NCI-H446 (cell line): ENCODE measurements around the gene BRD2.
A peak's percentile ranks its signal among the peaks of the same experiment; 100 is the strongest.

Source experiments
- DNase-seq, 2 experiments: peaks; one replicate each; lab custom pipeline; 2025; lab: John Stamatoyannopoulos, UW

The BRD2 gene

DNA sequence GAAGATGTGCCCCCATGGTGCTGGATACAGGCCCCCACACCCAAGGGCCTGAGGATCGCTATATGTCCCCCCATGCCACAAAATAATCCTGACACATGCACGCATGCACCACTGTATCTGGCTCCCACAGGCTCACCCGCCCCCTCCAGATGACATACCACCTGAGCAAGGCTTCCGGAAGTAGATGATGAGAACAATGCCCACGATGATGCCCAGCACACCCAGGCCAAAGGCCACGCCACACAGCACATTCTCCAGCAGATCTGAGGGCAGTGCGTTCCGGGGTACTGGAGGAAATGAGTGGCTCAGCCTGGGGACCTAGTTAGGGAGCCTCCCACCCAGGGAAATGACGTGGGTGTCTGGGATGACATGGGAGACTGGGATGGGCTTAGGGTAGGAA lies 19.3 kb upstream of the BRD2 start:
- no peak for DNase-seq

DNA sequence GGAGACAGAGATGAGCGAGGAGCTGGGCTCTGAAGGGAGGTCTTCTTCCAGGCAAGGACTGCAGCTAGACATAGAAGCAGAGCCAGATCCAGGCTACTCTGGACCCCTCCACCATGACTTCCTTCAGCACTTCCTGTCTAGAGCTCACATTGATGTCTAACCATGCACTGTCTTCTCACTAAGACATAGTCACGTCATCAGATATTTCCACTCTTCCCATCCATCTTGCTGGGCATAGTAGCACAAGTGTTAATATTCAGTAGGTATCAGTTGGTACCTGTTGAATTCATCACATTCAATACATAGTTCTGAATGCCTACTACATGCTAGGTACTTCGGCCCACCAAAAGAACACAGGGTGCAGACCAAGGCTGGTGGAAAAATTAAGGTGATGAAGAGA lies 18.4 kb upstream of the BRD2 start:
- DNase-seq: no peak

DNA sequence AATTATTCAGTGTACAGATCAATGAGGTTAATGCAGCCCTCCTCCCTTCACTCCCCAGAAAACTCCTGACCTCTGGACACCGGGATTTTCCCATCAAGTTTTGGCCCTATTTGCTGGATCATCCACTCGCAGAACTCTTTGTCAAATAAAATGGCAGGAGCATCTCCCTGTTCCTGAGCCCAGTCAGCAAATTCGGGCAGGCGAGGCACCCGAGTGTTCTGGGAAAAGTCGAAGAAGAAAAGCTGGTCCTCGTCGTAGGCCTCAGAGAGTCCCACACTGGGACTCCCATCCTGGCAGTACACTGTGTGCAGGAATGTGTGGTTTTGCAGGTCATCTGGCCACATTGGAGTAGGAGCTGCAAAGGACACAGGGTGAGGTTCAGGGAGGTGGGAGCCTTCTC lies 17.9 kb upstream of the BRD2 start:
- no peak for DNase-seq

DNA sequence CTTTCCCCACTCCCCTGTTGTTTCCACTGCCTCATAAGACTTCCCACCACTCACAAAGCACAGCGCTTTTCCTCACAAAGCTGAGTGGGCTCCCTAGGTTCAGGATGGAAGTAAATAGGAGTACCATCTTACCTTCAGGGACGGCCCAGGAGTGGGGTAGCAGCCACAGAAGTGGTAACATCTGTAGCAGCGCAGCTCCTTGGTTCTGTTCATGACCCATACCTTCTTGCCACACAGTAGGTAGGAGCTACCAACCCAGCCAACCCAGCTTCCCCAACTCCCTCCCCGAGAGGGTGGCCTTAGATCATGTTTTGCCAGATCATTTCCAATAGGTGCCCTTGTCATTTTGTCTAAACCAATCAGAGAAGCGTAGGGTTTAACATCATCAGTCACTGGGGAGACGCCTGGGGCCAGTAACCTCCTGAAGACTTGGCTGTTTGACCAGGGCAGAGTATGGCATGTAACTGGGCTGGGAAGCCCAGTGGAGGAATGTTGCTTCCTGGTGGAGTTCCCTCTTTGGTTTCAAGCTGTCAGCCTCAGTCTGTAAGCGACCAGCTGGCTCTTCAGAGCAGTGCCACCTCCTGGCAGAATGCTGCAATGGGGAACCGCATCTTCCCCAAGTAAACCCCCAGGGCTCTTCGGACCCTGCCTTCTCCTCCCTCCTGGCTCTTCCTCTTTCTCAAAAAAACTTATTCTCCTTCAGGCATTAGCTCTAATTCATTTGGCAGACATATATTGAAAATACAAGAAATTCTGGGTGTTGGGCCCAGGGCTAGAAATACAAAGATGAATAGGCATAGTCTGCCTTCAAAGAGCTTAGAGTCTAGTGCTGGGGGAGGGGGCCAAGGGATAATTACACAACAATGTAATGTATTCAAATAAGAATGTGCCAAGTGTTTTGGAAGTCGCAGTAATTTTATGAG lies 15.3 kb upstream of the BRD2 start, which contains the start of gene HLA-DMA:
Gene HLA-DMA, minus strand, starts transcription at position 281 of the 923 bp plus-strand sequence. Its CDS starts 61 bp downstream, at position 220.
- peak; percentile 53 to 81 for DNase-seq

DNA sequence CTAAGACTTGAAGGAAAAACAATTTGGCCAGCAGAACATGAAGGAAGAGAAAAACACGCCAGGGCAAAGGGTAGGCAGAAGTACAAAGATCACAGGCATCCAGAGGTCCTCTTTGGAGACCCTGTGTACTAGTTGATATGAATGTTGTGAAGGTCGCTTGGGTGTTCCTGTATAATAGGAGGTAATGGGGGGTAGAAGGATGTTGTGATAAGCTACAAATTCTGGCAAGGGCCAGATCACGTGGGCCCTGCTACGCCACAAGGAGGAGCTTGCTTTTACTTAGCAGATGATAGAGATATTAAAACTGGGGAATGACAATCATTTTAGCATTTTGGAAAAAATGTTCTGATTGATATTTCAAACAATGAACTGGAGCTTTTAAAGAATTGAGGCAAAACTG lies 14.6 kb upstream of the BRD2 start:
- DNase-seq: no peak

DNA sequence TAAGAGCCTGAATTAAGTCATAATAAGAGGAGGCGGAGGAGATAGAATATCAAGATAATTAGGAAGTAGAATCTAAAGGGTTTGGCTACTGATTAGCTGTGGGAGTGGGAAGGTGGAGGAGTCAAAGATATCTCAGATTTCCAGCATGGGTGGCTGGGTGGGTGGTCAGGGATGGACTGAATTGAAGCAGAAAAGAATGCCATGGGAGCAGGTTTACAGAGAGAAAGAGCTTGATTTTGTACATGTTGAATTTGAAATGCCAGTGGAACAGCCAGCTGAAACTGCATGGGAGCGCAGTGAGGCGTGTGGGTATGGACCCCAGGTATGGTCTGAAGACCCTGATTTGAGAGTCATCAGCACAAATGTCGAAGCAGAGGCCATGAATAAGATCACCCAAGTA lies 14.1 kb upstream of the BRD2 start:
- DNase-seq: no peak

DNA sequence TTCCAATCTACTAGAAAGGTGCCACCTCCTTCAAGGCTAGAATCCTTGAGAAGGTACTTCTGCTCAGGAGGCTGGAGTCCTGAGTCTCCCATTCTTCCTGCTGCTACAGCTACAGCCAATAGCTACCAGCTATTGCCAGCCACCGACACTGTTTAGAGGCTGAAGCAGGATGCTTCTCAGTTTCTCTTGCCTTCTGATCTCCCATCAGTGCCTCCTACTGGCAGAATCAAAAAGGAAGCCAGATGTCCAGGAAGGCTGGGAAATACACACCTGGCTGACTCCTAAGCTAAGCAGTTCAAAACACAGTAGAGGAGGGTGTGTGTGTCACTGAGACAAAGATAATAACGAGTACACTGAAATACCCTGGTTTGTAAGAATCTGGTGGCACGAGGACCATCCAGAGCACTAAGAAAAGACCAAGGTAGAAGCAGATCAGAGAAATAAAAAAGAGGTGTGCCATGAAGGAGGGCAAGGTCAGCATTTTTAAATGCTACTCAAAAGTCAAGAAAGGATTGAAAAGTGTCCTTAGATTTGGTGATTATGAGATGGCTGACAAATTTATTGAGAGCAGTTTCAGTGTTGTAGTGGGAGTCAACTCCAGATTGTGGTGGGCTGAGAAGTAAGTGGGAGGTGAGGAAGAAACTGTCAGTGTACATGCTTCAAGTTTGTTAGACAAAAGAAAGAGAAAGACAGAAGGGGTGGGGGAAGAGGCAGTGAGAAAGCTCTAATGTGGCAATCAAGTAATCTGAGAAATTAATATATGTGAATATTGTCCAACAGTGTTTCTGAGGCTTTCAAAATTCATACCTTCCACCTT lies 13.2 kb upstream of the BRD2 start:
- DNase-seq: no peak

DNA sequence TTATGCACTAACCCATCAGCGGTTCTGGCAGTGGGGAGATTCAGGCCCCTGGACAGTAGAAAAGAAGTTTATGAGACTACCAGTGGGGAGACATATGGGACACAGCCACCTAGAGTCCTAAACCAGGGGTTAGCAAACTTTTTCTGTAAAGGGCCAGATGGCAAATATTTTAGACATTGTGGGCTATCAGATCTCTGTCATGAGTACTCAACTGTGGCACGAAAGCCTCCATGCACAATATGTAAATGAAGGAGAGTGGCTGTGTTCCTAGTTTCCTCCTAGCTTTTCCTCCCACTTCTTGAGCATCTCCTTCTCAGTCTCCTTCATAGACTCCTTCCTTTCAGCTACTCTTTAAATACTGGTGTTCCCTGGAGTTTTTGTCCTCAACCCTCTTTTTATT lies 12.2 kb upstream of the BRD2 start:
- DNase-seq: no peak

DNA sequence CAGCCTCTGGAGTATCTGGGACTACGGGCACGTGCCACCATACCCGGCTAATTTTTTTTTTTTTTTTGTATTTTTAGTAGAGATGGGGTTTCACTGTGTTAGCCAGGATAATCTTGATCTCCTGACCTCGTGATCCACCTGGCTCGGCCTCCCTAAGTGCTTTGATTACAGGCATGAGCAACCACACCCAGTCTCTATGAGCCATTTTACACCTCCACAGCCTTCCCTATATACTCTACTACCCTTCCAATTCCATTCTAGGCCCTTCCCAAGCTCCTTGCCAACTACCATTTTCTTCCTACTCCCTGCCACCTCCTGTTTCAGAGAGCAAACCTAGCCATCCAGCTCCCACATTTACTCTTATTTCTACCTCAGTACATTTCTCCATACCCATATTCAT lies 7.8 kb upstream of the BRD2 start:
- no peak for DNase-seq

DNA sequence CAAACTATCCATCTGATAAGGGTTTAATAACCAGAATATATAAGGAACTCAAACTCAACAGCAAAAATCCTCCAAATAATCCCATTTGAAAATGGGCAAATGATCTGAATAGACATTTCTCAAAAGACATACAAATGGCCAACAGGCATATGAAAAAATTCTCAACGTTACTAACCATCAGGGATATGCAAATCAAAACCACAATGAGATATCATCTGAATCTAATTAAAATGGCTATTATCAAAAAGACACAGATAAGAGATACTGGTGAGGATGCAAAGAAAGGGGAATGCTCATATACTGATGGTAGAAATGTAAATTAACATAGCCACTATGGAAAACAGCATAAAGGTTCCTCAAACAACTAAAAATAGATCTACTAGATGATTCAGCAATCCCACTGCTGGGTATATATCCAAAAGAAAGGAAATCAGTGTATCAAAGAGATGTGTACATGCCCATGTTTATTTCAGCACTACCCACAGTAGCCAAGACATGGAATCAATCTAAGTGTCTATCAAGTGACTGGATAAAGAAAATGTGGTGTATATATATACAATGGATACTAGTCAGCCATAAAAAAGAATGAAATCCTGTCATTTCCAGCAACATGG lies 6.1 kb upstream of the BRD2 start:
- no peak for DNase-seq

DNA sequence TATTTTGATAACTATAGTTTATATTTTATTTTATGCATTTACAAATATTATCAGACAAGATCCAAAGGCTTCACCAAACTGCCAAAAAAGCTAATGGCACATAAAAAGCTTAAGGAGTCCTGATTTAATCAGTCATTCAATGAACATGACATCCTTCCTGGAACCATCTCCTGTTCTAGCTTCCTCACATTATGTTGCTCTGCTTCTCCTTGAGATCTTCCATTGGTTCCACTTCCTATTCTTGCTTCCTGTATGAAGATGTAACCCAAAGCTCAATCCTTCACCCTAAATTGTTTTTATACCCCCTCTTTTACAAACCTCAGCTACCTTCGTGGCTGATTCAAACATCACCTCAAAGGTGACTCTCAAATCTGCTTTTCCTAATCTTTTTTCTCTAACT lies 4.5 kb upstream of the BRD2 start:
- no peak for DNase-seq

DNA sequence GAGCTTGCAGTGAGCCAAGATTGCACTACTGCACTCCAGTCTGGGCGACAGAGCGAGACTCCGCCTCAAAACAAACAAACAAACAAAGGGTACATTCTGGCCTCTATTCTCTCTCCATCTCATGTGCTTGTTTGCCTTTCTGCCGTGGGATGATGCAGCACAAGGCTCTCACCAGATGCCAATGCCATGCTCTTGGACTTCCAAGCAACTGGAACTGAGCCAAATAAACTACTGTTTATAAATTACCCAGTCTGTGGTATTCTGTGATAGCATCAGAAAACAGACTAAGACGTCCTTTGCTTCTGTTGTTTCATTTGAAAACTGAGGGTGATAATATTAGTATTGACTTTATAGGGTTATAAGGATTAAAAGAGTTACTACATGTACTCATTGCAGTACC lies 3.6 kb upstream of the BRD2 start:
- DNase-seq: peak in 1 of 2 experiments; percentile 18

DNA sequence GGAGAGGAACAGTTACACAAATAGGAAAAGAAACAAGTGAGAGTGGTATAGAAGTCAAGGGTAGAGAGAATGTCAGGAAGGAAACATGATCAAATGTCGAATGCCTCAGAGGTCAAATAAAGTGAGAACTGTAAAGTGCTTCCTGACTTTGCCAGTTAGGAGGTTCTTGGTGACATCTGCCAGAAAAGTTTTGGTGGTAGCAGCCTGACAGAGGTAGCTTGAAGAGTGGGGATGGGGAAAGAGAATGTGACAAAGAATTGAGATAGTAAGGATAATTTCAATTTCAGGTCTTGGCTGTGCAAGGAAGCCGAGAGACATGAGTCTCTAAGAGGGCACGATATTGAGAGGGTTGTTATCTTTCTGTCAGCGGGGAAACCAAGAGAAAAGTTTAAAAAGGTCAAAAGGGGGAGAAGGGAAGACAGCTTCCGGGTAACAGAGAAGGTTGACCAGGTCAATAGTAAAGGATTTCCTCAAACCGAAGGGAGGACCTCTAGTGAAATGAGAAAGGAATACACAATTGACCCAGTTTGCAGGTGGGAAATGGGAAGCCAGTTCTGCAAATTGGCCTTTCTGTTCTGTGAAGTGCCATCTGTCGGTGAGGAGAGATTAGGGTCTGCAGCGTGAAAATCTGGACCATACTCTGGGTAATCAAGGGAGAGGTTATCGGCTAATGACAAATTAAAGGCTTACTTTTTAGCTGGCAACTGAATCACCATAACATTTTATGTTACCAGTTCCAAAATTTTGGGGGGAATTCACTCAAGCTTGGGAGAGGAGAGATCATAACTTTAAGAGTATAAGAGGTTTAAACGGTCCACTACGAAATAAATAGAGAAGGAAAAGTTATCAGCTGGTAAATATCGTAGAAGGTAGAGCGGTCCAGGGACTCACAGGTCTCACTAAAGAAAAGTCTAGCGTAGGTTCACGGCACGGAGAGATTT lies 973 bp upstream of the BRD2 start:
- DNase-seq: peak in 1 of 2 experiments; percentile 49

DNA sequence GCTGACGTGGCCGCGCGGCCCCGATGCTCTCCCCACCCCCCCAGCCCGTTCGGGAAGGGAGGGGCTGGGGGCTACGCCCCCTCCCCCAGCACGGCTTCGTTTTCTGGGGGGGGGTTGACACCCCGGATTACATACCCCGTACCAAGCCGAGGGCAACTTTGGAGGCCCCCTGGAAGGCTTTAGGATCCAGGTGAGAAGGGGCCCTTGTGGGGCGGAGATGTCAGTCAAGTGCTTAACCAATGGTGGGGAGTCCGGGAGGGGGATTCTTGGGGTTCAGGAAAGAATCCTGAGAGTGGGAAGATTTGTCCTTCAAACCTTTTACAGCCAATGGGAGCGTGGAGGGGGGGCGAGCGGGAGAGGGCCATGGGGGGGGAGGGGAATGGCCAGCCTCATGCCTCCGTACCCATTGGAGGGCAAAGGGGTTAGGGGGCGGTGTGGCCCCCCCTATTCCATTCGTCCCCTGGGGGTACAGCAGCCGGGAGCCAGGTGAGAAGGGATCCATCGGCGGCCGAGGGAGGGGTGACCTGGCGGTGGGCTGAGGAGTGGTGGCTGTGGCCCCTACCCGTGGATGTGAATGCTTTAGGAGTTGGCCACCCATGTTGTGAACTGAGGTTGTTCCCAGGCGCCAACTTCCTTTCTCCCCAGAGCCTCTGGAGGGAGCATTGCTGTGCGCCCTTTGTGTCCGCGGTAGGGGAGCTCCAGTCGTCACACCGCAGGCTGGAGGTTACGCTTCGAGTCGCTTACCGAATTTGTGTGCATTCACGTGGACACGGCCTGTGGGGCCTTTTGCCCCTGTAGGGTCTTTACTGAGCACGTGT lies 682 bp downstream of the BRD2 start:
- DNase-seq: peak; percentile 83 to 90

DNA sequence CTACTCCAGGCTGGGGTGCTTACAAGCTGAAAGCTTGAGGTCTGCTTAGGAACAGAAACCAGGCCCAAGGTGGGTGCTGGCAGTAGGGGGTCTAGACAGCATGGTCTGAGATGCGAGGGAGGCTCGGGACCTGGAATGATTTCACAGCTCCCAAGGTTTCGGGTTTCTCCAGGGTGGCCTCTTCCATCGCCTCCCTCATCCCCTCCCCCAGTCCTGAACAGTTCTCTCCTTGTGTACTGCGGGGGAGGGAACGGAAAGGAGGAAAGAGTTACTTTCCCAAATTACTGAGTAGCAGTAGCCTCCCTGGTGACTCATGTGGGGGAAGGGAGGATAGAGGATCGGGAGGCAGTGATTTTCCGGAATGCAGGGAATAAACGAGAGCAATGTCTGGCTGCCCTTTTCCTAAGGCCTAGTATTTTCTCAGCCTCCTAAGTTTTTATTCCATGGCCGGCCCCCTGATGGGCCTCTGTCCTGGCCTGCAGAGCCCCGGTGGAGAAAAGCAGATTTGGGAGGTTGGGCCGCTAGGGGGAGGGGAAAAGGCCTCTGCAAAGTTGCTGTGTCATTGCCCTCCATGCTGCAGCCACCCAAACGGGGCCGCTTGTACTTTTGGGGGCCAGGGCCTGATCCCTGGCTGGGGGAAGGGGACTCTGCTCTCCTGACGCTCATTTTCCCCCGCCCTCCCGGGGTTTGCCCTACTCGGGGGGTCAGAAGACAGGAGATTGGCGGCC lies 1.5 kb downstream of the BRD2 start:
- peak; percentile 83 to 86 for DNase-seq

DNA sequence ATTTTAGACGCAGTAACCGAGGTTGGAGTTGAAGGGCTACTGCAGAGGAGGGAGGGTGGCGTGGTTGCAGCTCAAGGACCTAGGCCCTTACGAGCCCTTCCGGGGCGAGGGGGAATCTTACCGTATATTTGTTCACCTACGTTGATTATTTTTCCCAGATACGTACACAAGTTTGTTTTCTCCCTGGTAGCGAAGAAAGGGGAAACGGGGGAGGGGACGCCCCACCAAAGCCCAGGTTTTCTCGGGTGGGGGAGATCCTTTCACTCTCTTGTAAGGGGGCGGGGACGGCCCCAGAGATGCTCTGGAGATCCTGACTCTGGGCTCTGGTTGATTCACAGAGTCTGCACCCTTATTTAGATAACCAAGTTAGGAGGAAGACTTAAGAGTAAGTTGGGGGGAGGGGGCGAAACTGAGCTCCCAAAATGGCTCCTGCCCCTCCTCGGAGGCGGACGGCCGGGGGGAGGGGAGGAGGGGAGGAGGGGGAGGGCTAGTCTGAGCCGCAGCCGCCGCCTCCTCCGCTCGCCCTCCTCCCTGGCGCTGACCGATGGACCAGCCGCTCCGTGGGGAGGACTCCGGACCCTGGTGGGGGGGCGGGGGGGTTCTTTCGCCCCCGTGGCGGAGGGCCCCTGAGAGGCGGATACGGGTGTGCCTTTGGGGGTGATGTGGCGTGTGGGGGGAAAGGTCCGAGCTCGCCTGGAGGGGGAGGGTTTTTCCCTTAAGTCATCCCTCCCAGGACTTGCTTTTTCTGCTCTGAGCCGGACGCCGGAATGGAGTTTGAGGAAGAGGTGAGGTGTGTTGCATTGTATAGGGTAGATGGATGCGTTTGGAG lies 2.2 kb downstream of the BRD2 start:
- DNase-seq: peak; percentile 85 to 87

DNA sequence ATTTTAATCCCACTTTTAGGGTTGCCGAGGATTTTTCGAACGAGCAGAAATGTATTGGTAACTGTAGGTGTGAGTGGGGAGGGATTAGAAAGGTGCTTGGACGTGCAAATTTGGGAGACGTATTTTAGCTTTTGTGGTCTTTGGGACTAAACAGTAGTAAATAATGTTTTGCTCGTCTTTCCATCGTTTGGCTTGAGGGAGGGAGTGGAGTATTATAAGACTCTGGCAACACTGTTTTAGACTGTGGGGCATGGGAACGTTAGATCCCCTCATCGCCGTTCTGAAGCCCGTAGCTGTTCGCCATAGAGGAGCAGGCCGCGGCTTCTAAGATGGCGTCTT lies 2.8 kb downstream of the BRD2 start:
- no peak for DNase-seq

DNA sequence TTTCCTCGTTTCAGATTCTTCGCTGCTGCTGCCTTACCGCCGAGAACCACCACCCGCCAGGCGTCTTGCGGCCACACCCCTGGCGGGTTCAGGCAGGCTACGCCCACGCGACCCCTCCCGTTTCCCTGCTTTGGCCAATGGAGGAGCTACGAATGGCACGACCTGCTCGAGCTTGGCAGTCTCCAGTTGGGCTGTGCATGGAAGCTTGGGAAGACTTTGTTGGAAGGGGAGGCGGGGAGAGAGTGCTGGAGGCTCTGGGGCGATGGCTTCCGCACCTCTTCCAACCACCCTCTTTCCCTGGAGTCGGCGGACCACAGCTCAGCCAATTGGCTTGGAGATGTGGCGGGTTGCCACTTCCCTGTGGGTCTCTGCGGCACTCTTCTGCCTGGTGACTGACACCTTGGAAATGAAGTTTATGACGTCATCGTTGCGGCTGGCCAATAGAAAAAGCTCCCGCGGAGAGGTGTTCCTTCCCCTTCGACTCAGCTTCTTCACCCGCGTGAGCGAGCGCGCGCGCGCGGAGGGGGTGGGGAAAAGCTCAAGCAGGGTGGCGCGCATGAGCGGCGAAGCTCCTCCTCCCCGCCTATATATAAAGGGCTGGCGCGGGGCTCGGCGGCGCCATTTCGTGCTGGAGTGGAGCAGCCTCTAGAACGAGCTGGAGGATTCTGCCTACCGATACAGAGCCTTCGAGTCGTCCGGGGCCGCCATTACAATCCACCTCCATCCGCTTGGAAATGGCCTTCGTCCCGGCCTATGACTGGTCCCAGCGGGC lies 3.4 kb downstream of the BRD2 start:
- DNase-seq: peak; percentile 100
